ENCODE data around the gene RERE.

DNA sequence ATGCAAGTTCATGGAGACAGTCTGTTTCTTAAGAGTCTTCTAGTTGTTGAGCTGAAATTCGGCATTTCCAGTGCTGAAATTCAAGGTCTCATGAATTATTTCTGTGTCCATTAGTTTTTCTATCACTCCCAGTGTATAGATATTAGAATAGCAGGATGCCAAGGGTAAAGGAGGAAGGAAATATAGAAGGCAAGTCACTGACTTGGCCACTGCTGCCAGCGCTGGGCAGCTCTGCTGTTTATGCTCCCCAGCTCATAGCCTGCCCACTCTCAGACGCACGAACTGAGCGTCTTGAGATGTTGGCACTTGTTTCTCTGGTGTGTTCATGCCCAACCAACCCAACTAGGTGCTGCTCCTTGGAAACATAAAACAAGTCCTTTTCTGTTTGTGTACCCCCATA, 389.5 kb downstream of the RERE start:
- TF ChIP-seq, protein P1, sequence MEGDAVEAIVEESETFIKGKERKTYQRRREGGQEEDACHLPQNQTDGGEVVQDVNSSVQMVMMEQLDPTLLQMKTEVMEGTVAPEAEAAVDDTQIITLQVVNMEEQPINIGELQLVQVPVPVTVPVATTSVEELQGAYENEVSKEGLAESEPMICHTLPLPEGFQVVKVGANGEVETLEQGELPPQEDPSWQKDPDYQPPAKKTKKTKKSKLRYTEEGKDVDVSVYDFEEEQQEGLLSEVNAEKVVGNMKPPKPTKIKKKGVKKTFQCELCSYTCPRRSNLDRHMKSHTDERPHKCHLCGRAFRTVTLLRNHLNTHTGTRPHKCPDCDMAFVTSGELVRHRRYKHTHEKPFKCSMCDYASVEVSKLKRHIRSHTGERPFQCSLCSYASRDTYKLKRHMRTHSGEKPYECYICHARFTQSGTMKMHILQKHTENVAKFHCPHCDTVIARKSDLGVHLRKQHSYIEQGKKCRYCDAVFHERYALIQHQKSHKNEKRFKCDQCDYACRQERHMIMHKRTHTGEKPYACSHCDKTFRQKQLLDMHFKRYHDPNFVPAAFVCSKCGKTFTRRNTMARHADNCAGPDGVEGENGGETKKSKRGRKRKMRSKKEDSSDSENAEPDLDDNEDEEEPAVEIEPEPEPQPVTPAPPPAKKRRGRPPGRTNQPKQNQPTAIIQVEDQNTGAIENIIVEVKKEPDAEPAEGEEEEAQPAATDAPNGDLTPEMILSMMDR (IDR thresholded peaks at IDR 0.05; ENCODE audit: insufficient read depth, low read depth, low read length) = no peak
- TF ChIP-seq EZH2 (IDR thresholded peaks at IDR 0.05; ENCODE audit: insufficient read depth, low read length) = no peak
